NB4 (cell line): Measurements from ENCODE around the gene SIRPB2.

Experiments used
- DNase-seq: peaks from one replicate; pipeline ENCODE4 v3.0.0; 2010; ENCODE audit warnings: low read depth
- H3K4me3 ChIP-seq: one replicate; pipeline ENCODE4 v1.5.1; 2011; ENCODE audit warnings: mild to moderate bottlenecking, low read depth, low read length, moderate library complexity
- MAX ChIP-seq: IDR thresholded peaks from 2 replicates; pipeline ENCODE4 v1.6.1; 2011; ENCODE audit warnings: low read depth, low read length
- MYC ChIP-seq: IDR thresholded peaks from 2 replicates; pipeline ENCODE4 v1.6.1; 2011; ENCODE audit warnings: low read depth, low read length
- POLR2A ChIP-seq: IDR thresholded peaks from 2 replicates; pipeline ENCODE4 v1.6.1; 2011; ENCODE audit warnings: mild to moderate bottlenecking; ENCODE audit not compliant: insufficient read length; ENCODE audit errors: extremely low read depth
- TF ChIP-seq, protein P1 (sequence below): IDR thresholded peaks from one replicate; pipeline ENCODE4 v1.5.1; 2012; ENCODE audit warnings: low read depth, low read length

SIRPB2 gene

GRCh38 chr20:1469306-1469905 lies 21.8 kb downstream of the SIRPB2 start:
- DNase-seq: no peak
- TF ChIP-seq MAX: no peak
- TF ChIP-seq, protein P1, sequence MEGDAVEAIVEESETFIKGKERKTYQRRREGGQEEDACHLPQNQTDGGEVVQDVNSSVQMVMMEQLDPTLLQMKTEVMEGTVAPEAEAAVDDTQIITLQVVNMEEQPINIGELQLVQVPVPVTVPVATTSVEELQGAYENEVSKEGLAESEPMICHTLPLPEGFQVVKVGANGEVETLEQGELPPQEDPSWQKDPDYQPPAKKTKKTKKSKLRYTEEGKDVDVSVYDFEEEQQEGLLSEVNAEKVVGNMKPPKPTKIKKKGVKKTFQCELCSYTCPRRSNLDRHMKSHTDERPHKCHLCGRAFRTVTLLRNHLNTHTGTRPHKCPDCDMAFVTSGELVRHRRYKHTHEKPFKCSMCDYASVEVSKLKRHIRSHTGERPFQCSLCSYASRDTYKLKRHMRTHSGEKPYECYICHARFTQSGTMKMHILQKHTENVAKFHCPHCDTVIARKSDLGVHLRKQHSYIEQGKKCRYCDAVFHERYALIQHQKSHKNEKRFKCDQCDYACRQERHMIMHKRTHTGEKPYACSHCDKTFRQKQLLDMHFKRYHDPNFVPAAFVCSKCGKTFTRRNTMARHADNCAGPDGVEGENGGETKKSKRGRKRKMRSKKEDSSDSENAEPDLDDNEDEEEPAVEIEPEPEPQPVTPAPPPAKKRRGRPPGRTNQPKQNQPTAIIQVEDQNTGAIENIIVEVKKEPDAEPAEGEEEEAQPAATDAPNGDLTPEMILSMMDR: no peak
- no peak for TF ChIP-seq MYC
- TF ChIP-seq POLR2A: no peak
- no peak overlapping the region for H3K4me3 ChIP-seq

DNA sequence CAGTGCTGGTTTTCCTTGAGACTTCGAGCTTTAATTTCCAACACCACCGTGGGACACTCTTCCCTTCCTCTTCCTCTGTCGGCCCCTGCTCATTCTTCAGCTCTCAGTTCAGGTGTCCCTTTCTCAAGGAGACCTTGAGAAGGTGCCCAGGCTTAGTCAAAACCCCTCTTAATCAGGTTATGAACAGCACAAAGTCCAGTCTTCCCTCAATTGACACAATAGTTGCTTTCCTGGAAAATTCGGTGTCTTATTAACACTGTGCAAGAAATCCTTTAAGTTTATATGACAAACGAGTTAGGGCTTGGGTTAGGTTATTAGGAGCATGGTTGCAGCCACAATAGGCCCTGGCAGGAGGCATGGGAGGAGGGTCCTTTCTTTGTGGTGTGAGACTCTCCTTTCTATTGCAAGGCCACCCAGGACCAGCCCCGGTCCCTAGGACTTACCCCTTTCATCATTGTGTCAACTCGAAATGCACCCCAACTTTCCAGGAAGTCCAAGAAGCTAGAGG lies 23.0 kb downstream of the SIRPB2 start:
- peak; percentile 7 for DNase-seq
- TF ChIP-seq MAX (no peak), POLR2A (no peak), MYC (no peak)
- TF ChIP-seq, protein P1: no peak
- H3K4me3 ChIP-seq: no peak overlapping the region

GRCh38 chr20:1467355-1468116 lies 23.7 kb downstream of the SIRPB2 start:
- peak; percentile 54 for TF ChIP-seq POLR2A
- TF ChIP-seq MYC: peak; percentile 79
- TF ChIP-seq, protein P1: no peak
- peak; percentile 65 for TF ChIP-seq MAX
- peak overlapping the region; percentile 68 for H3K4me3 ChIP-seq
- DNase-seq: peak; percentile 92

DNA sequence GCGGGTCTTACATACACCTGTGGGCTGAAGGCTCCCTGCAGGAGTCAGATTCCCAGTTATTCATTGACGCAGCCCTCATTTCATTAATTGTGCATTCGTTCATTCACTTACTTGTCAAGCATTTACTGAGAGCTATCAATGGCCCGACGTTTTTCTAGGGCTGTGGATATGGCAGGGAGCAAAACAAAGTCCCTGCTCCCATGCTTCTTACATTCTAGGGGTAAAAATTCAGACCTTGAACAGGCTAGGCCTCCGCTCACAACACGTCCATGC lies 24.2 kb downstream of the SIRPB2 start:
- TF ChIP-seq, protein P1: no peak
- TF ChIP-seq MAX (no peak), POLR2A (no peak), MYC (no peak)
- H3K4me3 ChIP-seq: peak overlapping the region; percentile 68
- no peak for DNase-seq

GRCh38 chr20:1466211-1467081 lies 24.8 kb downstream of the SIRPB2 start, which contains the start of gene NSFL1C:
NSFL1C (minus strand) TSS chr20:1466849; CDS start chr20:1466824, 25 bp downstream.
- peak; percentile 72 for TF ChIP-seq POLR2A
- TF ChIP-seq MYC: peak; percentile 91
- peak; percentile 74 for TF ChIP-seq MAX
- TF ChIP-seq, protein P1: peak; percentile 78
- peak within 1 kb of the TSS; percentile 76 for H3K4me3 ChIP-seq
- DNase-seq: peak; percentile 97
